ENCODE results near the gene AGMAT. TPM values are rescaled to one million over a fixed set of nuclear protein-coding genes. Genes with fewer than 3 reads are reported as not detected.

Gene AGMAT
- total RNA-seq, 1 donor from 2014 or later: not detected

Other genes starting within 250 kb of the AGMAT start
- gene EFHD2, start 175.2 kb downstream of the AGMAT start, total RNA-seq: 64.3 TPM
- 0.23 TPM for gene CTRC, start 146.6 kb downstream of the AGMAT start, total RNA-seq
- gene CELA2A, start 128.3 kb downstream of the AGMAT start, total RNA-seq: not detected
- gene CELA2B, start 108.9 kb downstream of the AGMAT start, total RNA-seq: not detected
- gene CASP9, start 60.8 kb downstream of the AGMAT start, total RNA-seq: 11.7 TPM
- gene DNAJC16, start 58.2 kb downstream of the AGMAT start, total RNA-seq: 23.5 TPM
- gene DDI2, start 32.4 kb upstream of the AGMAT start, total RNA-seq: 40.9 TPM
- gene PLEKHM2, start 99.3 kb upstream of the AGMAT start, total RNA-seq: 90.9 TPM
- 3.0 TPM for gene SLC25A34, start 151.2 kb upstream of the AGMAT start, total RNA-seq
- gene TMEM82, start 157.4 kb upstream of the AGMAT start, total RNA-seq: not detected
- gene FBLIM1, start 173.7 kb upstream of the AGMAT start, total RNA-seq: 39.0 TPM
- gene UQCRHL, start 222.6 kb upstream of the AGMAT start, total RNA-seq: 0.93 TPM